ENCODE results near the gene EVI5L.

DNA sequence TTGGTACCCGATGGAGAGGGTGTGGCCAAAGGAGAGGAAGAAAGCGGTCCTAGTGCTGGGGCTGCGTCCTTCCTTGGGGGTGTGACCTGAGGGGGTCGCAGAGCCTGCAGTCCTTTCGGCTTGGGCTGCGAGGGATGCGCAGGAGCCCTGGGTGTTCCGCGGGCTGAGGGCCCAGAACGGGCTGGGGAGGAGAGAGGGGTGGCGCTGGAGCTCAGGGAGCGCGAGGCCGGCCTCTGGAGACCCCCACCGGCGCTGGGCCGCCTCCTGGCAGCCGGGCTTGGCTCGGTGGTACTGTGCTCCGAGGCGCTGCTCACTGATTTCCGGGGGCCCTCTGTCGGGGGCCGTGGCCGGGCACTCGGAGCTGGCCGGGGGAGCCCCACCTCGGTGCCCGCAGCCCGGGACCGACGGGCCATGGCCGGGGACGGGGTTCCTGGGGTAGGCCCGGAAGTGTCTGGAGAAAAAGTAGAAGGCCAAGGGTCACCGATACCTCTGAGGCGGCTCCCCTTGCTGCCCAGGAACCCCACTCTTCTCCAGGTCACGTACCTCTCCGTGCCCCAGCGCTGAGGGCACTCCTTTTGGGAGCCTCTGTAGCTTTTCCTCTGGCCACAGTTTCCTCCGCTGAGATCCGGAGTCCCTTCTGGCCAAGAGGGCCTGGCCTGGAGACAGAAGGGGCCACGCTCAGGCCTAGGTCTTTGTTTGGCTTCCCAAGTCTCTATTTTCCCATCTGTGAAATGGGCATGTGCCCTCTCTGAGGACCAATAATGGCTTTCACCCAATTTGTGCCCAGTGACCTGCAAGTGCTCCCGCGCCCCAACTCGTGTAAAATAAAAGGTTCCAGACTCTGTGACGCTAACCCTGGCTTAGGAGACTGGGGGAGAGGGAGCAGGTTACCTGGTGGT lies 42.5 kb downstream of the EVI5L start:
- TF ChIP-seq, protein P1, sequence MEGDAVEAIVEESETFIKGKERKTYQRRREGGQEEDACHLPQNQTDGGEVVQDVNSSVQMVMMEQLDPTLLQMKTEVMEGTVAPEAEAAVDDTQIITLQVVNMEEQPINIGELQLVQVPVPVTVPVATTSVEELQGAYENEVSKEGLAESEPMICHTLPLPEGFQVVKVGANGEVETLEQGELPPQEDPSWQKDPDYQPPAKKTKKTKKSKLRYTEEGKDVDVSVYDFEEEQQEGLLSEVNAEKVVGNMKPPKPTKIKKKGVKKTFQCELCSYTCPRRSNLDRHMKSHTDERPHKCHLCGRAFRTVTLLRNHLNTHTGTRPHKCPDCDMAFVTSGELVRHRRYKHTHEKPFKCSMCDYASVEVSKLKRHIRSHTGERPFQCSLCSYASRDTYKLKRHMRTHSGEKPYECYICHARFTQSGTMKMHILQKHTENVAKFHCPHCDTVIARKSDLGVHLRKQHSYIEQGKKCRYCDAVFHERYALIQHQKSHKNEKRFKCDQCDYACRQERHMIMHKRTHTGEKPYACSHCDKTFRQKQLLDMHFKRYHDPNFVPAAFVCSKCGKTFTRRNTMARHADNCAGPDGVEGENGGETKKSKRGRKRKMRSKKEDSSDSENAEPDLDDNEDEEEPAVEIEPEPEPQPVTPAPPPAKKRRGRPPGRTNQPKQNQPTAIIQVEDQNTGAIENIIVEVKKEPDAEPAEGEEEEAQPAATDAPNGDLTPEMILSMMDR (CRISPR knock-in tag; IDR thresholded peaks at IDR 0.05), result no peak
- TF ChIP-seq GLI4 (CRISPR knock-in tag; IDR thresholded peaks at IDR 0.05; ENCODE audit: borderline replicate concordance), result no peak
- no peak for TF ChIP-seq SMARCE1 (IDR thresholded peaks at IDR 0.05; ENCODE audit: borderline replicate concordance)
- TF ChIP-seq, protein P2, sequence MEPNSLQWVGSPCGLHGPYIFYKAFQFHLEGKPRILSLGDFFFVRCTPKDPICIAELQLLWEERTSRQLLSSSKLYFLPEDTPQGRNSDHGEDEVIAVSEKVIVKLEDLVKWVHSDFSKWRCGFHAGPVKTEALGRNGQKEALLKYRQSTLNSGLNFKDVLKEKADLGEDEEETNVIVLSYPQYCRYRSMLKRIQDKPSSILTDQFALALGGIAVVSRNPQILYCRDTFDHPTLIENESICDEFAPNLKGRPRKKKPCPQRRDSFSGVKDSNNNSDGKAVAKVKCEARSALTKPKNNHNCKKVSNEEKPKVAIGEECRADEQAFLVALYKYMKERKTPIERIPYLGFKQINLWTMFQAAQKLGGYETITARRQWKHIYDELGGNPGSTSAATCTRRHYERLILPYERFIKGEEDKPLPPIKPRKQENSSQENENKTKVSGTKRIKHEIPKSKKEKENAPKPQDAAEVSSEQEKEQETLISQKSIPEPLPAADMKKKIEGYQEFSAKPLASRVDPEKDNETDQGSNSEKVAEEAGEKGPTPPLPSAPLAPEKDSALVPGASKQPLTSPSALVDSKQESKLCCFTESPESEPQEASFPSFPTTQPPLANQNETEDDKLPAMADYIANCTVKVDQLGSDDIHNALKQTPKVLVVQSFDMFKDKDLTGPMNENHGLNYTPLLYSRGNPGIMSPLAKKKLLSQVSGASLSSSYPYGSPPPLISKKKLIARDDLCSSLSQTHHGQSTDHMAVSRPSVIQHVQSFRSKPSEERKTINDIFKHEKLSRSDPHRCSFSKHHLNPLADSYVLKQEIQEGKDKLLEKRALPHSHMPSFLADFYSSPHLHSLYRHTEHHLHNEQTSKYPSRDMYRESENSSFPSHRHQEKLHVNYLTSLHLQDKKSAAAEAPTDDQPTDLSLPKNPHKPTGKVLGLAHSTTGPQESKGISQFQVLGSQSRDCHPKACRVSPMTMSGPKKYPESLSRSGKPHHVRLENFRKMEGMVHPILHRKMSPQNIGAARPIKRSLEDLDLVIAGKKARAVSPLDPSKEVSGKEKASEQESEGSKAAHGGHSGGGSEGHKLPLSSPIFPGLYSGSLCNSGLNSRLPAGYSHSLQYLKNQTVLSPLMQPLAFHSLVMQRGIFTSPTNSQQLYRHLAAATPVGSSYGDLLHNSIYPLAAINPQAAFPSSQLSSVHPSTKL (CRISPR knock-in tag; IDR thresholded peaks at IDR 0.05), result no peak
